GM21723 (cell line): ENCODE data around the gene RAB8B.

Experiments
- ATAC-seq: cut with Tn5 transposase; IDR thresholded peaks from one replicate; pipeline ENCODE4 v1.9.1; 2021; ENCODE audit warnings: mild to moderate bottlenecking, moderate library complexity; ENCODE audit not compliant: unreplicated experiment

The RAB8B gene

GRCh38 chr15:63181648-63182047, 7.8 kb upstream of the RAB8B start:
- ATAC-seq = no peak

- ATAC-seq = no peak
Observed at GRCh38 chr15:63185206-63185605, 4.2 kb upstream of the RAB8B start.

GRCh38 chr15:63186065-63186464, 3.3 kb upstream of the RAB8B start:
- ATAC-seq = no peak

- no peak for ATAC-seq
Observed at GRCh38 chr15:63187589-63188226, 1.7 kb upstream of the RAB8B start.

- ATAC-seq = peak; percentile 5
Observed at GRCh38 chr15:63188247-63188925, 1.0 kb upstream of the RAB8B start.

- no peak for ATAC-seq
Observed at GRCh38 chr15:63189941-63190768, 749 bp downstream of the RAB8B start.

GRCh38 chr15:63190769-63191649, 1.6 kb downstream of the RAB8B start:
- no peak for ATAC-seq

GRCh38 chr15:63191895-63192618, 2.7 kb downstream of the RAB8B start:
- peak; percentile 47 for ATAC-seq

GRCh38 chr15:63192619-63193206, 3.3 kb downstream of the RAB8B start:
- ATAC-seq = no peak

- no peak for ATAC-seq
Observed at GRCh38 chr15:63194302-63194701, 4.9 kb downstream of the RAB8B start.

GRCh38 chr15:63194880-63195568, 5.6 kb downstream of the RAB8B start:
- no peak for ATAC-seq

GRCh38 chr15:63195569-63196015, 6.2 kb downstream of the RAB8B start:
- ATAC-seq = no peak

- no peak for ATAC-seq
Observed at GRCh38 chr15:63196842-63197241, 7.4 kb downstream of the RAB8B start.

- no peak for ATAC-seq
Observed at GRCh38 chr15:63197626-63198025, 8.2 kb downstream of the RAB8B start.

GRCh38 chr15:63198371-63199250, 9.2 kb downstream of the RAB8B start:
- no peak for ATAC-seq

GRCh38 chr15:63200464-63201249, 11.3 kb downstream of the RAB8B start:
- no peak for ATAC-seq

- ATAC-seq = no peak
Observed at GRCh38 chr15:63202861-63203260, 13.5 kb downstream of the RAB8B start.
